ENCODE data around the gene DKKL1. TPM values are rescaled to one million over a fixed set of nuclear protein-coding genes. Genes with fewer than 3 reads are reported as not detected.

Gene DKKL1
- total RNA-seq, 1 experiment from 2014 or later = 0.95 TPM

GRCh38 chr19:49316284-49316683, 47.4 kb upstream of the DKKL1 start:
- H3K4me1 ChIP-seq (ENCODE audit: control insufficient read depth, insufficient read depth, low read length) = no peaks in the 10 kb centered on the region
- in situ Hi-C loops (cut with HindIII; ENCODE audit: low pct_unique_long_range_greater_than_20kb, low sequenced_read_pairs) = no loop called here
- no peaks in the 10 kb centered on the region; the same call in 1 of the 2 replicates for H3K9me3 ChIP-seq (ENCODE audit: control insufficient read depth, insufficient read depth, low read depth, low read length)
- DNase-seq (ENCODE audit: low read depth, low spot score) (no peak), ATAC-seq (no peak)
- no peaks in the 10 kb centered on the region for H3K27me3 ChIP-seq (ENCODE audit: control insufficient read depth, insufficient read depth, low read length)
- no peak overlapping the region for H3K4me3 ChIP-seq (ENCODE audit: low read depth in 2 of 2, low read length in 2 of 2)
- no TSS peak for BruUV-seq (replicated peaks)
- CTCF ChIA-PET = no interaction called here
- intact Hi-C loops (cut with micrococcal nuclease; ENCODE audit: unreplicated experiment) = no loop called here
- H3K36me3 ChIP-seq (ENCODE audit: control insufficient read depth, insufficient read depth, low read length) = no peaks in the 10 kb centered on the region
- no peak for TF ChIP-seq POLR2AphosphoS5 (IDR thresholded peaks at IDR 0.05; ENCODE audit: low read depth, low read length)
- TF ChIP-seq REST (IDR thresholded peaks at IDR 0.05; ENCODE audit: insufficient read depth in 1 of 2, low read depth in 2 of 2, low read length in 1 of 2) = no peak
- TF ChIP-seq CTCF (IDR thresholded peaks at IDR 0.05) = no peak
- TF ChIP-seq TCF7L2 (IDR thresholded peaks at IDR 0.05; ENCODE audit: low read depth, low read length) = no peak
- TF ChIP-seq SIN3A (IDR thresholded peaks at IDR 0.05; ENCODE audit: borderline replicate concordance, insufficient read depth, low read depth, low read length) = no peak
- POLR2A ChIA-PET = no interaction called here
- H3K27ac ChIP-seq (ENCODE audit: low read length) = no peak overlapping the region

GRCh38 chr19:49318296-49318695, 45.4 kb upstream of the DKKL1 start:
- no peak for TF ChIP-seq REST (IDR thresholded peaks at IDR 0.05; ENCODE audit: insufficient read depth in 1 of 2, low read depth in 2 of 2, low read length in 1 of 2)
- Histone ChIP-seq H3K27ac (ENCODE audit: low read length) (no peak overlapping the region), H3K27me3 (ENCODE audit: control insufficient read depth, insufficient read depth, low read length) (no peaks in the 10 kb centered on the region), H3K4me1 (ENCODE audit: control insufficient read depth, insufficient read depth, low read length) (no peaks in the 10 kb centered on the region), H3K4me3 (ENCODE audit: low read depth in 2 of 2, low read length in 2 of 2) (no peak overlapping the region), H3K9me3 (ENCODE audit: control insufficient read depth, insufficient read depth, low read depth, low read length) (no peaks in the 10 kb centered on the region; the same call in 1 of the 2 replicates), H3K36me3 (ENCODE audit: control insufficient read depth, insufficient read depth, low read length) (no peaks in the 10 kb centered on the region)
- DNase-seq (ENCODE audit: low read depth, low spot score) (no peak), ATAC-seq (no peak)
- in situ Hi-C loops (cut with HindIII; ENCODE audit: low pct_unique_long_range_greater_than_20kb, low sequenced_read_pairs) (no loop called here), intact Hi-C loops (cut with micrococcal nuclease; ENCODE audit: unreplicated experiment) (no loop called here)
- POLR2A ChIA-PET = no interaction called here
- CTCF ChIA-PET = no interaction called here
- no TSS peak for BruUV-seq (replicated peaks)

Data from Panc1 (cell line).